Measurements from ENCODE around the gene COL4A2.

The COL4A2 gene

DNA sequence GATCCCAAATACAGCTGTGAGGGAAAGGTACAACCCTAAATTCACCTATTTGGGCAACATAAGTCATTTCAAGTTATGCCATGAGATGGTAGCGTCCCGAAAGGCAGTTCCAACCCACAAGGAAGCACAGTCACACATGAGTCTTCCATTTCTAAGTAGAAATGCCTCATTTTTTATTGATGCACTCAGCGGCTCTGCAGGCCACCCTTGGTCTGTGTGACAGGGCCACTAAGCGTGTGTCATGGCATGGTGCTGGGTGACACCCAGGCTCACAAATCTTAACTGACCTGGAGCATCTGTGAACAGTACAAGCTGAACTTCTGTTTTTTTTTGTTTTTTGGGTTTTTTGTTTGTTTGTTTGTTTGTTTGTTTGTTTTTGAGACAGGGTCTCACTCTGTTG lies 239.3 kb downstream of the COL4A2 start:
- no peak for DNase-seq
- in situ Hi-C loops (cut with MboI; ENCODE audit: low pct_unique_long_range_greater_than_20kb, low sequenced_read_pairs) = no loop called here

DNA sequence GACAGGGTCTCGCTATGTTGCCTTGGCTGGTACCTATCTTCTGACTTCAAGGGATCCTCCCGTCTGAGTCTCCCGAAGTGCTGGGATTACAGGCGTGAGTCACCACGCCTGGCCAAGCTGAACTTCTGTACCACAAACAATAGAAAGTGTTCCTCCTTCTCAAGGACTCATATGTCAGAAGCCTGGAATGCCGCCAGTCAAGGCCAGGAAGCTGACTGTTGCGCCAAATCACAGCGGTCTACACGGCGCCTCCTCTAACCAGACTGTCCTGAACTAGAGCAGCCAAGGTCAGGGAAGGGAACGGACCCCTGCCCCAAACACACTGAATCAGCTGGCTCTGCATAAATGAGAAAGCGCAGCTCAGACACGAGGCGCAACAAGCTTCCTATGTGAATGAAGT lies 239.8 kb downstream of the COL4A2 start:
- in situ Hi-C loops (cut with MboI; ENCODE audit: low pct_unique_long_range_greater_than_20kb, low sequenced_read_pairs) = no loop called here

DNA sequence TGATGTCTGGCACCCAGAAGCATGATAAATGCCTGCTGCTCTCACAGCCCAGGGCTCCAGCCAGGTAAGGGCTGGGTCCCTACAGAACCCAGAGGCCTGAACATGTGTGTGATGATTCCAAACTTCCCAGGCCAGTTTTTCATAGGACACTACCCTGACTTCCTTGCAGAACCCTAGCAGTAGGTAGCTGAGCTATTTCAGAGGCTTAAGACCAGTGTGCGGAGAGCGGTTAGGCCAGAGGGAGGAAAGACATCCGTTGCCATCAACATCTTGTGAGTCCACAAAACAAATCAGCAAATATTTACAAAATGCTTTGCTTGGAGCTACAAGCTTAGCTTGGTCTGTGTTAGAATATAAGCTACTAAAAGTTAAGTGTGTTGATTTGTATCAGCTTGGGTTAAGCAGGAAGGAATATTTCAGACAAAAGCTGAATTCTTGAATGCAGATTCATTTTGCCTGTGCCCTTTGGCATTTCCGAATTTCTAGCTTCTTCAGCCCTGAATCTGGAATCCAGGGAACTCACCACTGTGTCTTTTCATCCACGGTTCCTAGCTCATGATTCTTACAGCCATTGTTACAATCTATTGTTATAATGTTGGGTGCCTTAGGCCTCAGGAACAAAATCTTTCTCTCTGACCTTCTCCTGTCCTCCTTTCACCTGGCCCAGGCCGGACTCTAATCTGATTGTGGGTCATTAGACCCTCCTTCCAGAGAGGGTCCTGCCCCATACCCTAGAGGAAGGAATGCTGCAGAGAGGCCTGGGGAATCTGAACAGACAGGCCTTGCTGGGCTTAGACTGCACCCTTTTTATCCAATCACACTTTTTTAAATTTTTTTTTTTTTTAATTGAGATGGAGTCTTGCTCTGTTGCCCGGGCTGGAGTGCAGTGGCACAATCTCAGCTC lies 242.1 kb downstream of the COL4A2 start:
- DNase-seq = no peak
- in situ Hi-C loops (cut with MboI; ENCODE audit: low pct_unique_long_range_greater_than_20kb, low sequenced_read_pairs) = no loop called here

More for the DNA sequence above, 239.8 kb downstream of the COL4A2 start:
- peak; percentile 33 for DNase-seq

DNA sequence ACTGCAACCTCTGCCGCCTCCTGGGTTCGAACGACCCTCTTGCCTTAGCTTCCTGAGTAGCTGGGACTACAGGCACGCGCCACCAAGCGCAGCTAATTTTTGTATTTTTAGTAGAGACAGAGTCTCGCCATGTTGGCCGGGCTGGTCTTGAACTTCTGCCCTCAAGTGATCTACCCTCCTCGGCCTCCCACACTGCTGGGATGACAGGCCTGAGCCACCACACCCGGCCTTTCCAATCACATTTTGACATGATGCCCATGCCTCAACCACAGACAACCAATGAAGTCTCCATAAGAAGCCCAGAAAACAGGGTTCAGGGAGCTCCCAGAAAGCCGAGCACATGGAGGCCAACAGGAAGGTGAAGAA lies 242.7 kb downstream of the COL4A2 start:
- DNase-seq = no peak
- in situ Hi-C loops (cut with MboI; ENCODE audit: low pct_unique_long_range_greater_than_20kb, low sequenced_read_pairs) = no loop called here

DNA sequence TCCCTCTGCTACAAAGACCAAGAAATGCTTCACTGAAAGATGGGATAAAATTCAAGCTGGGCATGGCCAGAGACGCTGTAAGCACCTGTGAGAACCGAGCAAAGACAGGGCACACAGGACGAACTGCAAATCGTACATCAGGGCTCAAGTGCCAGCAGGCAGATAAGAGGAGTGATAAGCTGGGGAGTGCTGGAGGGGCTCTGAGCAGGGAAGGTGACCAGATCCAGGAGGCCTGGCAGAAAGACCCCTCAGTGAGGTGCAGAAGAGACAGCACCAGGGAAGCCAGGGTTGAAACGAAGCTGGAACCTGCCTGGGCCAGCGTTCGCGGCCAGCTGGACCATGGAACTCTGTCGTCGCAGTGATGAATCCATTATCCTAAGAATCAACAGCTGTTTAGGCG lies 244.2 kb downstream of the COL4A2 start:
- no peak for DNase-seq
- in situ Hi-C loops (cut with MboI; ENCODE audit: low pct_unique_long_range_greater_than_20kb, low sequenced_read_pairs) = no loop called here

DNA sequence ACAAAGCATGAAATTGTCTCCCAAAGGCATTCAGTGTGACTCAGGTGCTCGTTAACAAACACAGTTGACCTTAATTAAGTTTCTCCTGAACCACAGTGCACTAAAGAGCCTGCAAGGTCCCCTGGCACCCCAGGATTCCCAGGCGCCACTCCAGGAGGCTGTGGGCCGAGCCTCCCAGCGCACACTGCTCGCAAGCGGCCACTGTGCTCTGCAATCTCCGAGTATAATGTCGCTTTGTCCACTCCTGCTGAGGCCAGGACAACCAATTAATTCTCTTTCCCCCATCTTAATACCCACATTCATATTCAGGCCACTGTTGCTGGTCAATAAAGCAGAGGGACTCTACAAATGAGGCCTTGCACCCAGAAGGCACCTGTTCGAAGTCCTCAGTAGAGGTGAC lies 245.7 kb downstream of the COL4A2 start:
- in situ Hi-C loops (cut with MboI; ENCODE audit: low pct_unique_long_range_greater_than_20kb, low sequenced_read_pairs) = no loop called here
- DNase-seq = no peak

DNA sequence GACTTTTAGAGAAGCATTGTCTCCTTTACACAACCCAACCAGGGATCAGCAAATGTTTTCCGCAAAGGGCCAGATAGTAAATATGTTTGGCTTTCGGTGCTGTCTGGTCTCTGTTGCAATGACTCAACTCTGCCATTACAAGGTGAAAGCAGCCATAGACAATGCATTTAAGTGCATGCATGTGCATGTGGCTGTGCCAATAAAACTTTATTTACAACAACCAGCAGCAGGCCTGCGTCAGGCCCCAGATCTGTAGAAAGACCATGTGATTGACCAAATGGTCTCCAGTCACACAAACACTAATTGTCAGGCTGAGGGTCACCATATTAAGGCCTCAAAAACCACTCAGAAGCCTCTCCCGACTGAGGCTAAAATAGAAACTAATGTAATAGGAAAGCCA lies 246.3 kb downstream of the COL4A2 start:
- DNase-seq = no peak
- in situ Hi-C loops (cut with MboI; ENCODE audit: low pct_unique_long_range_greater_than_20kb, low sequenced_read_pairs) = no loop called here

DNA sequence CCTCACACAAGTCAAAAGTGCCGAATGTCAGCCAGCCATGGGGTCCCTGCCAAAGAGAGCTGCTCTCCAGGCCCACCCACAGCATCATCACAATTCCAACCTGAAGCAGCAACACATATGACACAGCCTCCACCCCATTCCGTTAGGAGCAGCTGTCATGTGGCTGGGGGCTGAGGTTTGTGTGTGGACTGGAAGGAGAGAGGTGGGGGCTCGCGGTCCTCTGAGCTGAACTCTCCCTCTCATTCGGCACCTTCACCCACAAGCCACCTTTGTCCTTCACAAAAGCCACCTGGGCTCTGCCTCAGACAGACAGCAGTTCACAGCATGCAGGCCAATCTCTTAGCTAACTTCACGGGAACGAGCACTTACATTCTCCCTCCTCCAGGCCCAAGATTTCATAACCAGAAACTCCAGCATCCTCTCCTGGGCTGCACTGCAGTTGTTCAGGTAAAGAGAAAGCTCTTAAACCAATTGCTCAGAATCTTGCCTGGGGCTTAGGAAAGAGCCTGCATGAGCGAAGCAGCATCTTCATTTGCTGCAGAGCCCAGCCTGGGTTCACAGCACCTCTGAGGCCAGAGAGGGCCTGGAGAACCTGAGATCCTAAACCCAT lies 247.2 kb downstream of the COL4A2 start:
- in situ Hi-C loops (cut with MboI; ENCODE audit: low pct_unique_long_range_greater_than_20kb, low sequenced_read_pairs) = no loop called here
- no peak for DNase-seq

DNA sequence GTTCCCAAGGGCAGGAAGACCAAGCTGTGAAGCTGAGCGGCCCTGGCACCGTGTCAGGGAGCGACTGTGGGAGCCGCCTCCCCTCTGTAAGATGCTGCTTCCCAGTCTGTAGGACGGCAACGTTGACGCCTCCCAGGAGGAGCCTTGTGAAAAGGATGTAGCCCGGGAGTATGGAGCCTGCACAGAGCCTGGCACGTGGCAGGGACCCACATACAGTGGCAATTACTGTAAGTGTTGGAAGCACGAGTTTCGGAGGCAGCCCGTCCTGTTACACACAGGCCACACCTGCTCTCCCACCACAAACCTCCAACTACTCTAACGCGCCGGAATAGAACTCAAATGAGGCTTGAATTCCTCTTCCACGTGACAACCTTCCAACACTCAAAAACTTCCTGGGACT lies 247.9 kb downstream of the COL4A2 start:
- DNase-seq = no peak
- in situ Hi-C loops (cut with MboI; ENCODE audit: low pct_unique_long_range_greater_than_20kb, low sequenced_read_pairs) = no loop called here

DNA sequence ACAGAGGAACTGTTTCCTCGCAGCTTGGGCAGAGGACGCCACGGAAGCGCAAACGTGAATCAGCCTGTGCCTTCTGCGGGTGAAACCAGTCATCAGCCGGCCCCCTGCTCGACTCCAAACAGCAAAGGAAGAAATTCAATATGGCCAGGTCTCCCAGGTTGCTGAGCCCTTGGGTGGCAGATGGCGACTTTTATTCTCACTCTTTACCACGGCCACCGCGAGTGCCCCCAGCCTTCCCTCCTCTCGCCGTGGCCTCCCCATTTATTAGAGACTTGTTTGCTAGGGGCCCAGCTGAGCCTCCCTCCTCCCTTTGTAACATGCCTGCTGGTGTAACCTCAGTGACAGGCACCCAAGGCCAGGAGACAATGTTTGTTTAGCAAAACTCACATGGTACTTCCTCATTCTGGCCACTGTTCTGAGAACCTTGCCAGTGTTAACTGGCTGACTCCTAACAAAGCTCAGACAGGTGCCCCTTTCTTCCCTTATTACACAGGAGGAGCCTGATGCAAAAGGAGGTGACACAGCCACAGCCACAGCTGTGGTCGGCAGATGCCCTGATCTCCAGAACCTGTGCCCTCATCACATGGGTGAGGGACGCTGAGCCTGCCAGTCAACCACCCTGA lies 248.6 kb downstream of the COL4A2 start:
- peak; percentile 81 for DNase-seq
- in situ Hi-C loops (cut with MboI; ENCODE audit: low pct_unique_long_range_greater_than_20kb, low sequenced_read_pairs) = no loop called here

DNA sequence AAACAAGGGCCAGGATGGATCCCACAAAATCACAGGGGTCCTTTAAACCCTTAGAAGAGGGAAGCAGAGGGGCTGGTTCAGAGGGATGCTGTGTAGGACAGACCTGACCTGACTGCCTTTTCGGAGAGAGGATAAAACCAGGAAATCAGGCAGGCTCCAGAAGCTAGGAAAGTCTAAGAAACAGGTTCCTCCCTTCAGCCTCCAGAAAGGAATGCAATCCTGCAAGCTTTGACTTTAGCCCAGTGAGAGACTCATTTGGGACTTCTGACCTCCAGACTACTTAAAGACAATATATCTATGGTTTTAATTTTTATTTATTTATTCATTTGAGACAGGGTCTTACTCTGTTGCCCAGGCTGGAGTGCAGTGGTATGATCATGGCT lies 249.1 kb downstream of the COL4A2 start:
- in situ Hi-C loops (cut with MboI; ENCODE audit: low pct_unique_long_range_greater_than_20kb, low sequenced_read_pairs) = no loop called here
- DNase-seq = no peak

DNA sequence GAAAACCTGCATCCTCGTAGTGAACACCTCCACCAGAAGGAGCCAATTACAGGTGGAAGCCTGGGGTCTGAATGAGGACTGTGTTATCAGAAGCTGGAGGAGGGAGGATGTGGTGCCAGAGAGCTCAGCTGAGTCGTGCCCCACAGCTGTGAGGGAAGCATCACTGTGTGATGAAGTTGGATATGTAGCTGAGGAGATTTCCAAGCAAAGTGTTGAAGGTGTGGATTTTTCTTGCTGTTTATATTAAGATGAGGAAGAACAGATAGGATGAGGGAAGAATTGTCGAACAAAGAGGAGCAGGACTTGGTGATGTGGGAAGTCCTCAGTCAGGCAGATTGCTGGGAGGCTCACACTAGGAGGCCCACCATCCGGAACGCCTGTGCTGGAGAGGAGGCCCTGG lies 250.0 kb downstream of the COL4A2 start:
- DNase-seq = no peak
- in situ Hi-C loops (cut with MboI; ENCODE audit: low pct_unique_long_range_greater_than_20kb, low sequenced_read_pairs) = no loop called here

DNA sequence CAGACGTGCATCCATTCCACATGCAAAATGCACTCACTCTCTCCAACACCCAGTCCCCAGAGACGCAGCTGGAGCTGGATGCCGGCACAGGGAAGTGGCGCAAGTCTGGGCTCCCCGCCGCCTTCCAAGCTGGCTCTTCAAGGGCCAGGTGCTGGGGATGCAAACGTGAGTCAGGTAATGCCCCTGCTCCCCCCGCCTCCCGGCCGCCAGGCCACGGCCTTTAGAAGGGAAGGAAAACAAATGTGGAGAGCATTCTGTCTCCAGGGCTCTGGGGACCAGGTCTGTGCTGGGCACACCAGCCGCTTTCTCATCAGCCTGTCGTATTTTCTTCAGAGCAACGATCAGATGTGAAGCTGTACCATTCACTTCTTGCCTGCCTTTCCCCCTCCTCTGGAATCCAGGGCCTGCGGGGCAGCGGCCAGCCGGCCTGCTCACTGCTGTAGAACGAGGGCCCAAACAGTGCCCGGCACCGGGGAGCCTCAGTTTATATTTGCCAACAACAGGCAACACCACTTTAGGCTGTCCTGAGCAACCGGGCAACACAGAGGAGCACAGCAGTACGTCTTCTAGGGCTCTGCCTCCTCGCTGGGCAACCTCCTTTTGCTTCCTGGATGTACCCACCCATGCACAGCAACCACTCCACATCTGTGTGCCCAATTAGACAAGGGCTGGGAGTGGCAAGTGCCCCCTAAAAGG lies 250.7 kb downstream of the COL4A2 start:
- DNase-seq = no peak
- in situ Hi-C loops (cut with MboI; ENCODE audit: low pct_unique_long_range_greater_than_20kb, low sequenced_read_pairs) = no loop called here

DNA sequence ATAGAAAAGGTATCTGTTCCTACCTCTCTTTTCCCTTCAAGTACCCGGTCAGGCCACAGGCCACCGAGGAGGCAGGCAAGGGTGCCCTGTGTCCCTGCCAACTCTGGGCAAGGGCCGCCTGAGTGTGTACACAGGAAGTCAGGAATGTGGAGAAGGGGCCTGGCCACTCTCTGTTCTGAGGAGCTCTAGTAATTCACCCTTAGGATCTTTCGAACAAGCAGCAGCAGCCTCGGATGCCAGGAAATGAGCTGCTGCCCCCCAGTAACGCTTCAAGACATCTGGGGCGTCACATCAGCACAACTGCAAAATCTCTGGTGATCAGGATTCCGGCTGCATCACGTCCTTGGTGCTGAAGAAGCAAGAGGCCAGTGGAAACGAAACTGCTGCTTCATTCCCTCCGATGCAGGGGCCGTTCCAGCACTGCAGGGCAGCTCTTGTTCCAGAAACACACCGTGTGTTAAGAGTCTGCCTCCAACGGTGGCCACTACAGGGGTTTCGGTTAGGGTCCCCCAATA lies 252.4 kb downstream of the COL4A2 start:
- in situ Hi-C loops (cut with MboI; ENCODE audit: low pct_unique_long_range_greater_than_20kb, low sequenced_read_pairs) = no loop called here
- no peak for DNase-seq

DNA sequence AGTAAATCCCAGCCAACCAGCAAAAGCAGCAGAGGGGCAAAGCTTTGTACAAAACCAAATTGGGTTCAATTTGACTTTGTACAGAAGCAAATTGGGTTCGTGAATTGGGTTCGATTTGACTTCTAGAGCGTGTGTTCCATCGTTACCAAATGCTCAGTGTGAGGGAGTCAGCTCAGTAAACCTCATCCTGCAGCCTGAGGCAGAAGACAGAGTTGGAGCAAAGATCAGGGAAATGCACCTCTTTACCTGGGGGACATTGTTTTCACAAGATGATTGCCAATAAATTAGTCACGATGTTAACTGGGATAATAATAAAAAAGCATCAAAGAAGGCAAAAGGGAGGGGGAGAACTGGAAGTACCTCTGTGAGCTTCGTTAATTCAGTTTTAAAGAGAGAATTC lies 252.9 kb downstream of the COL4A2 start:
- no peak for DNase-seq
- in situ Hi-C loops (cut with MboI; ENCODE audit: low pct_unique_long_range_greater_than_20kb, low sequenced_read_pairs) = no loop called here

DNA sequence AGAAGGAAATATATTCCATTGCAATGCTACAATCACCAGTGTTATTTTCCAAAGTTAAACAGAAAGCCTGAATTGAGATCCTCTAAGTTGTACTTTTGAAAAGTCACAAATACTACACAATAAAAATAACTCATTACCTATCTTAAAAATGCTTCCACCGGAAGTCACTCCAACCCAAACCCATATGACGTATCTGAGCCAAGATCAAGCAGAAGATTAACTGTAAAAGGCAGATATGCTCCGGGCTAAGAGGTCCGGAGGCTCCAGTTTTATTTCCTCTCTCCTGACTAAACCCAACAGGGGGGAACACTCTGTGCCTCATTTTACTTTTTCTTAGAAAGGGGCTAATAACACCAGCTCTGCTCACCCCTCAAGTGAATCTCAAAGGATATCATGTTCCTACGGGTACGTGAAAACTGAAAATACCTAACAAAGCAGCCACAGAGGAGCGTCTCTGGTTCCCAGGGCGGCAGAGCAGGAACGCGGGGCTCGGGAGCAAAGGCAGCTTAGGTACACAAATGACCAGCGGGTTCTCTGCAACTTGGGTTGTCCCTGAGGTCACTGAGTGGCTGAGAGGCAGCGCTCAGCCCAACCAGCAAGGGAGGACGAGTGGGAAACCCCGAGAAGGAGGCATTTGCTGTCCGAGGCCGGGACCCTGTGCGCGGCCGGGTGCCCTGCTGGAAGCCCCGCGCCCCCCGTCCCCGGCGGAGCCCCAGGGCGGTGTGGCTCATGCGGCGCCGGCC lies 253.7 kb downstream of the COL4A2 start:
- DNase-seq = peak; percentile 35
- in situ Hi-C loops (cut with MboI; ENCODE audit: low pct_unique_long_range_greater_than_20kb, low sequenced_read_pairs) = no loop called here

DNA sequence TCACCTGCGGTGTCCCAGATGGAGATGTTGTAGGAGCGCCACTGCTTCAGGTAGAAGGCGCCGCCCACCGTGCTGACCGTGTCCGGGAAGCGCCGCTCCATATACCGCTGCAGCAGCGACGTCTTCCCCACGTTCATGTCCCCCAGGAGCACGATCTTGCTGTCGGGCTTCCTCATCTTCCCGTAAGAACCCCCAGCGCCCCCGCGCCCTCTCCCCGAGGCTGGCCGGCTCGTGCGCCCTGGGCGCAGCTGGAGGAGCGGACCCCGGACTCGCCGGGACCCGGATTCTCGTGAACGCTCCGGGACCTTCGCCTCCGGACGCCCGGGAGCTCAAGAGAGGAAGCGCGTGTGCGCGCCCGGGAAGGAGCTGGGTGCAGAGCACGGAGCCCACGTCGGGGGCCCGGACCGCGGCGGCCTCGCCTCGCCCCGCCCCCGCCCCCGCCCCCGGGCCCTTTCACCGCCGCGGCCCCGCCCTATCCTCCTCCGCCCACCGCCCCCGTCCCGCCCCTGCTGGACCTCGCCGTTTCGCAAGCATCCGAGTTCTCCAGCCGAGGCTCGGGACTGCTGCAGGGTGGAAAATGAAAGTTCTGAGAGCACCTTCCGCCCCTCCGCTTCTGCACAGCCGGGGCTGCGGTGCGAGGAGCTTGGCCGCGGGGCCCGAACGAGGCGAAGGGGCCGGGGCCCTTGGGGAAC lies 254.4 kb downstream of the COL4A2 start, which contains the start of gene RAB20:
Gene RAB20, minus strand, starts transcription at position 379 of the 692 bp plus-strand sequence. Its CDS starts 203 bp downstream, at position 176.
- in situ Hi-C loops (cut with MboI; ENCODE audit: low pct_unique_long_range_greater_than_20kb, low sequenced_read_pairs) = no loop called here
- DNase-seq = peak; percentile 63

DNA sequence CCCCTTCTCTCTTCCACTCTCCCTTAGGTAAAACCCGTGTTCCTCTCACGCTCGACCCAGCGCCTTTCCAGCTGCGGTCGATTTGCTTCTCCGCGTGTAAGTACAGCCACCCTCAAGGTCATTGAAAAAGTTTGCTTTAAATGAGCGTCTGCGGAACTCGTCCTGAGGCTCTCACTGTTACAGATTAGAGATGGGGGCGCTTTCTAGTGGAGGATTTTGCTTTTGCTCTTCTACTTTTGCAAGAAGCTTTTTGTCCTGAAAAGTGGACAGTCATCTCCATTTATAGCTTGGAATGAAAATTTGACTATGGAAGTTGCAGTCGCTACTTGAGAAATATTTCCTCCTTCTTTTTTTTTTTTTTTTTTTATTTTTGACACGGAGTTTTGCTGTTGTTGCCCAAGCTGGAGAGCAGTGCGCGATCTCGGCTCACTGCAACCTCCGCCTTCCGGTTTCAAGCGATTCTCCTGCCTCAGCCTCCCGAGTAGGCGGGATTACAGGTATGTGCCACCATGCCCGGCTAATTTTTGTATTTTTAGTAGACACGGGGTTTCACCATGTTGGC lies 255.0 kb downstream of the COL4A2 start:
- in situ Hi-C loops (cut with MboI; ENCODE audit: low pct_unique_long_range_greater_than_20kb, low sequenced_read_pairs) = no loop called here
- DNase-seq = peak; percentile 77

Measured in KBM-7 (cell line).